PFSK-1 (cell line): Measurements from ENCODE around the gene KISS1R.

ENCODE experiments used
- POLR2AphosphoS5 ChIP-seq: IDR thresholded peaks from 2 replicates; pipeline ENCODE4 v1.6.1; 2012; ENCODE audit warnings: low read depth, mild to moderate bottlenecking, control low read depth, low read length, moderate library complexity
- REST ChIP-seq, 2 experiments: IDR thresholded peaks; 2 replicates each; pipeline versions ENCODE4 v1.6.1 to v1.8.0; 2011 to 2012; ENCODE audit warnings: low read depth in 2 of 2, low read length in 2 of 2, control low read depth in 1 of 2, inconsistent platforms in 1 of 2, mild to moderate bottlenecking in 1 of 2, moderate library complexity in 1 of 2; ENCODE audit not compliant: insufficient read depth in 1 of 2
- TAF1 ChIP-seq: IDR thresholded peaks from 2 replicates; pipeline ENCODE4 v1.6.1; 2012; ENCODE audit warnings: low read length, control low read depth, borderline replicate concordance; ENCODE audit not compliant: insufficient read depth

DNA sequence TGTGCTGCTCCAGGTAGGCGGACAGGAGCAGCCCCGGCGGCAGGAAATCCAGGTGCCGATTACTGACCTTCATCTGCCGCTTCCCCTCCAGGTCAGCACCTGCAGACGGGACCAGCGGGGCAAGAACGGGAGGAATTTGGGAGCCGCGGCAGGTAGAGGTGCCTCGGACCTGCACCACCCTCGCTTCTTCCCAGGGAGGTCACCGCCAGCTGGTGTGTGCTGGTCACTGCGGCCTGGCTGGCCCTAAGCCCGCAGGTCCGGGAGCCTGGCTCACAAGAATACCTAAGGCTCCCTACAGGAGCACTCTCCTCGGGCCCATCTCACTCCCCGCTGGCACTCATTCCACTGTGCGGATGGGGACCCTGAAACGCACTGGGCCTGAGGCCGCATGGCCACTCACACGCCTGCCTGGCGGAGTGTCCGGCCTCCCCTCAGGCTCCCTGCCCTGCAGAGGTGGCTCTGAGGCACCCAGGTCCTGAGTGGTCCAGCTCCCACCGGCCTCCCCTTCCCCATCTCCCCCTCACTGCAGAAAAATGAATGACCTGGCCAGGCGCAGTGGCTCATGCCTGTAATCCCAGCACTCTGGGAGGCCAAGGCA is 19.6 kb upstream of the KISS1R start:
- TF ChIP-seq POLR2AphosphoS5 (no peak), REST (IDR thresholded peaks at IDR 0.05; ENCODE audit: insufficient read depth in 1 of 2, low read depth in 2 of 2, low read length in 2 of 2) (no peak), TAF1 (no peak)
